OCI-LY7 (cell line): Measurements from ENCODE around the gene SLC9C2. TPM values are rescaled to one million over a fixed set of nuclear protein-coding genes. Genes with fewer than 3 reads are reported as not detected.

Source experiments
- BruUV-seq: library from RNA; stranded (reverse); fragments of 400-500 nt; replicated peaks from 2 replicates; lab custom pipeline; 2021; lab: Mats Ljungman, UMichigan
- CTCF ChIA-PET: fragments of 300-600 bp; sonication (Branson Sonifier 250); formaldehyde crosslinking; loops from one replicate; lab custom pipeline; 2022; ENCODE audit warnings: antibody characterized with exemption; ENCODE audit not compliant: unreplicated experiment; lab: Charles Lee
- POLR2A ChIA-PET: fragments of 300-600 bp; sonication (Branson Sonifier 250); formaldehyde crosslinking; loops from one replicate; lab custom pipeline; 2022; ENCODE audit warnings: antibody characterized with exemption; lab: Charles Lee
- DNase-seq: peaks from one replicate; pipeline ENCODE4 v3.0.0-alpha.2; 2015; ENCODE audit warnings: low spot score
- H2AFZ ChIP-seq: fragments of 200-600 bp; sonication (generic), shearing (Covaris generic); 2 replicates; pipeline ENCODE4 v1.6.1; 2014; ENCODE audit warnings: mild to moderate bottlenecking, antibody characterized with exemption, low read length, moderate library complexity
- H3K27ac ChIP-seq: fragments of 200-600 bp; sonication (generic); 2 replicates; pipeline ENCODE4 v1.5.1; 2014; ENCODE audit warnings: mixed run types, low read depth, mild to moderate bottlenecking, moderate library complexity, low read length, inconsistent platforms; ENCODE audit not compliant: poor library complexity, severe bottlenecking
- H3K36me3 ChIP-seq: fragments of 200-600 bp; sonication (generic); 2 replicates; pipeline ENCODE4 v1.6.1; 2014; ENCODE audit warnings: mild to moderate bottlenecking, antibody characterized with exemption, low read length, moderate library complexity, mixed read lengths; ENCODE audit not compliant: insufficient read depth
- H3K4me1 ChIP-seq: fragments of 200-600 bp; sonication (generic); 2 replicates; pipeline ENCODE4 v1.5.1; 2014; ENCODE audit warnings: mild to moderate bottlenecking, low read length; ENCODE audit not compliant: insufficient read depth, poor library complexity, severe bottlenecking
- H3K4me2 ChIP-seq: fragments of 200-600 bp; sonication (generic); 2 replicates; pipeline ENCODE4 v1.6.1; 2014; ENCODE audit warnings: mild to moderate bottlenecking, low read length
- H3K4me3 ChIP-seq: fragments of 200-600 bp; sonication (generic); 2 replicates; pipeline ENCODE4 v1.5.1; 2014; ENCODE audit warnings: mild to moderate bottlenecking, low read depth, low read length; ENCODE audit not compliant: poor library complexity, severe bottlenecking
- H3K79me2 ChIP-seq: fragments of 200-600 bp; sonication (generic); 2 replicates; pipeline ENCODE4 v1.6.1; 2016; ENCODE audit warnings: low read depth, mild to moderate bottlenecking, low read length, moderate library complexity, mixed read lengths; ENCODE audit not compliant: insufficient read depth
- H3K9me2 ChIP-seq: fragments of 200-600 bp; sonication (generic); 2 replicates; pipeline ENCODE4 v1.6.1; 2016; ENCODE audit warnings: mild to moderate bottlenecking, low read length, mixed read lengths; ENCODE audit not compliant: insufficient read depth
- H3K9me3 ChIP-seq: fragments of 200-600 bp; sonication (generic); 2 replicates; pipeline ENCODE4 v1.6.1; 2014; ENCODE audit warnings: mild to moderate bottlenecking, mixed run types, low read length, mixed read lengths
- H4K20me1 ChIP-seq: fragments of 200-600 bp; sonication (generic); 2 replicates; pipeline ENCODE4 v1.6.1; 2014; ENCODE audit warnings: mild to moderate bottlenecking, antibody characterized with exemption, low read length, moderate library complexity, mixed read lengths; ENCODE audit not compliant: insufficient read depth
- CTCF ChIP-seq: fragments of 200-600 bp; sonication (generic); conservative IDR thresholded peaks from 2 replicates; pipeline ENCODE4 v1.5.1; 2014; ENCODE audit warnings: mild to moderate bottlenecking, antibody characterized with exemption, low read length, moderate library complexity, mixed read lengths
- EZH2phosphoT487 ChIP-seq: fragments of 200-600 bp; sonication (generic); IDR thresholded peaks from 2 replicates; pipeline ENCODE4 v1.6.1; 2018; ENCODE audit warnings: low read depth, borderline replicate concordance, mild to moderate bottlenecking, mixed run types, antibody characterized with exemption, low read length, moderate library complexity, mixed read lengths
- intact Hi-C: fragments of 100-400 bp; cut with micrococcal nuclease; formaldehyde crosslinking; loops from one replicate; pipeline ENCODE4 v1.10.0; 2022; ENCODE audit not compliant: unreplicated experiment
- total RNA-seq, 2 experiments: library from RNA; depleted of rRNA in 1 of 2; stranded (reverse); fragments of >200 nt in 1 of 2; shearing (Covaris generic) in 1 of 2; gene quantifications; 2 replicates each; pipeline ENCODE4 v1.2.3, GENCODE V29; 2014 to 2022

The SLC9C2 gene
- total RNA-seq, 2 experiments from 2014 or later = not detected

DNA sequence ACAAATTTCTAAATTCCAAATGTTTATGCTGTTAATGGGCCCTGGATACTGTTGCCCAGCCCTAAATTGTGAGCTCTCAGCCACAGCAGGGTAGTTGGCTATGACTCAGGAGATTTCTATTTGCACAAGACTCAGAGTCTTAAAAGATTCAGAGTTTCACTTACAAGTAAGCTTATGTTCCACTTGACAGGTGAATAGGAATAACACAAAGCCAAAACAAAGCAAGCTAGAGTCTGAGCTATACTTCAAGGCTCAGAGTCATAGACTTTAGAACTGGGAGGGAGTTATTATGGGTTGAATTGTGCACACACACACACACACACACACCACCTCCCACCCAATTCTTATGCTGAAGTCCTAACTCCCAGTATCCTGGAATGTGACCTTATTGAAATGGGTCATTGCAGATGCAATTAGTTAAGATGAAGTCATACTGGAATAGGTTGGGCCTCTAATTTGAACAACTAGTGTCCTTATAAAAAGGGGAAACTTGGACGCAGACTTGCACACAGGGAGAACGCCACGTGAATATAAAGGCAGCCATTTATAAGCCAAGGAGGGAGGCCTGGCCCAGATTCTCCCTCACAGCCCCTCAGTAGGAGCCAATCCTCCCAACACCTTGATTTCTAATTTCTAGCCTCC, 95.5 kb downstream of the SLC9C2 start:
- no peak for DNase-seq
- no peak overlapping the region for H3K4me3 ChIP-seq
- no peaks in the 10 kb centered on the region for H3K79me2 ChIP-seq
- H3K27ac ChIP-seq = no peak overlapping the region
- POLR2A ChIA-PET = interaction anchor here (1.4 kb wide), 1 partner anchor 20 kb away, joined by 3 read pairs; no protein-coding TSS in a partner anchor
- H3K9me3 ChIP-seq = no peaks in the 10 kb centered on the region
- no peaks in the 10 kb centered on the region for H4K20me1 ChIP-seq
- H3K4me1 ChIP-seq = no peaks in the 10 kb centered on the region
- H3K4me2 ChIP-seq = no peak overlapping the region
- H3K9me2 ChIP-seq = no peaks in the 10 kb centered on the region
- BruUV-seq = no TSS peak
- H3K36me3 ChIP-seq = no peaks in the 10 kb centered on the region
- no peak overlapping the region for H2AFZ ChIP-seq
- intact Hi-C loops = no loop called here
- CTCF ChIA-PET = interaction anchor here (0.5 kb wide), 1 partner anchor 77 kb away, joined by 3 read pairs; no protein-coding TSS in a partner anchor
- TF ChIP-seq CTCF = no peak
- no peak for TF ChIP-seq EZH2phosphoT487

GRCh38 chr1:173506437-173506836, 96.4 kb downstream of the SLC9C2 start:
- H3K27ac ChIP-seq = no peak overlapping the region
- H3K9me3 ChIP-seq = no peaks in the 10 kb centered on the region
- no peaks in the 10 kb centered on the region for H3K4me1 ChIP-seq
- intact Hi-C loops = no loop called here
- H3K79me2 ChIP-seq = no peaks in the 10 kb centered on the region
- H2AFZ ChIP-seq = no peak overlapping the region
- no peak overlapping the region for H3K4me3 ChIP-seq
- no TSS peak for BruUV-seq
- no peaks in the 10 kb centered on the region for H4K20me1 ChIP-seq
- H3K4me2 ChIP-seq = no peak overlapping the region
- ChIA-PET POLR2A (interaction anchor here (0.6 to 1.4 kb wide), 2 partner anchors 19 to 213 kb away, joined by 3 to 4 read pairs; no protein-coding TSS in a partner anchor), CTCF (no interaction called here)
- TF ChIP-seq CTCF (0 out of 2 replicates have a peak, but pooled peaks have one; percentile 34), EZH2phosphoT487 (no peak)
- DNase-seq = no peak
- no peaks in the 10 kb centered on the region for H3K9me2 ChIP-seq
- H3K36me3 ChIP-seq = no peaks in the 10 kb centered on the region

DNA sequence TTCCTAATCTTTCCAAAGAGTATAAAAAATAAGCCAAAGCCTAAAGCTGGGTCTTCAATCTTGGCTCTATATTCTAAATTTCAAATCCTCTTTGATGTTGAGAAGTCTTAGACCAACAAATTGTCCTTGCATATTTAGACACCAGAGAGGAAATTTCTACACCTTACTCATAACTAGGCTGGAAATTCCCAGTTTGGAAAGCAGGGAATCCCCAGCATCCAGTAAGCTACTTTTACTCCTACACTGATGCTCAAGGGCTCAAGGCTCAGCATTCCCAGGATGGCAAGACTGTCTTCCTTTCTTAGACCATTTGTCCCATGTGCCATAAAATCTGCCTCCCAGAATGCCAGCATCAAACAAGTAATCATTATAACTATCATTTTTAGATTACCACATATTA, 97.5 kb downstream of the SLC9C2 start:
- Histone ChIP-seq H4K20me1 (no peaks in the 10 kb centered on the region), H3K4me2 (no peak overlapping the region), H3K9me2 (no peaks in the 10 kb centered on the region), H3K4me3 (no peak overlapping the region), H3K79me2 (no peaks in the 10 kb centered on the region), H3K27ac (no peak overlapping the region), H3K9me3 (no peaks in the 10 kb centered on the region), H2AFZ (no peak overlapping the region), H3K36me3 (no peaks in the 10 kb centered on the region), H3K4me1 (no peaks in the 10 kb centered on the region)
- CTCF ChIA-PET = no interaction called here
- no TSS peak for BruUV-seq
- TF ChIP-seq CTCF = no peak
- TF ChIP-seq EZH2phosphoT487 = no peak
- DNase-seq = no peak
- POLR2A ChIA-PET = no interaction called here
- intact Hi-C loops = no loop called here
